Neuron (in vitro differentiated cells): ENCODE data around the gene ATXN2.
A peak's percentile ranks its signal among the peaks of the same experiment; 100 is the strongest.

ENCODE experiments used
- H2AFZ ChIP-seq: one replicate; pipeline ENCODE4 v1.6.1; 2013; ENCODE audit warnings: low read depth, mild to moderate bottlenecking, inconsistent platforms, low read length, moderate library complexity
- H3K27me3 ChIP-seq: one replicate; pipeline ENCODE4 v1.6.1; 2013; ENCODE audit warnings: low read length; ENCODE audit not compliant: insufficient read depth
- H3K36me3 ChIP-seq: one replicate; pipeline ENCODE4 v1.6.1; 2013; ENCODE audit warnings: low read length; ENCODE audit not compliant: insufficient read depth
- H3K4me1 ChIP-seq: one replicate; pipeline ENCODE4 v1.6.1; 2013; ENCODE audit warnings: low read length; ENCODE audit not compliant: insufficient read depth
- H3K4me3 ChIP-seq: 2 replicates; pipeline ENCODE4 v1.5.1; 2013; ENCODE audit warnings: mild to moderate bottlenecking, low read length, moderate library complexity
- H3K9me3 ChIP-seq: one replicate; pipeline ENCODE4 v1.6.1; 2013; ENCODE audit warnings: low read length

The ATXN2 gene

DNA sequence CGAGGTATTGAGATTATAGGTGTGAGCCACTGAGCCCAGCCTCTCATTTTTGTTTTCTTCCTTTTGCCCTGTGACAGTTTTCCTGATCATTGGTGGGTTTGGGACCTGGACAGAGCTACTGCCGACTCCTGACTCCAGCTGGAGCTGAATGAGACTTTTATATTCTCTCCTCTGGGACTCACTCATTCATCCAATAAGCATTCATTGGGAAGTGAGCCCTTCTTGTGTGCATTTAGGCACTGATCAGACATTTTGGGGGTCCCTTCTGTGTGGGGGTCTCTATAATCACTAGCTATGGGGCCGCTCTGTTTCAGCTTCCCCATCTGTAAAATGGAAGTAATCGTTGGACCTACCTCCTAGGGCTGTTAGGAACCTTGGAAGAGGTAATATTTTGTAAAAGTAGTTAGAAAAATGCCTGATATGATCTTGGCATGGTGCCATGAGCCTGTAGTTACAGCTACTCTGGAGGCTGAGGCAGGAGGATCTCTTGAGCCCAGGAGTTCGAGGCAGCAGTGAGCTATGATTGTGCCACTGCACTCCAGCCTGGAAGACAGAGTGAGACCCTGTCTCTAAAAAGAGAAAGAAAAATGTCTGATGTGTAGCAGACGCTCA, 186.2 kb downstream of the ATXN2 start:
- Histone ChIP-seq H3K36me3 (no peaks in the 10 kb centered on the region), H2AFZ (no peak overlapping the region), H3K4me3 (no peak overlapping the region), H3K9me3 (no peaks in the 10 kb centered on the region), H3K27me3 (no peaks in the 10 kb centered on the region), H3K4me1 (peaks cover 30% of the 10 kb centered on the region)

DNA sequence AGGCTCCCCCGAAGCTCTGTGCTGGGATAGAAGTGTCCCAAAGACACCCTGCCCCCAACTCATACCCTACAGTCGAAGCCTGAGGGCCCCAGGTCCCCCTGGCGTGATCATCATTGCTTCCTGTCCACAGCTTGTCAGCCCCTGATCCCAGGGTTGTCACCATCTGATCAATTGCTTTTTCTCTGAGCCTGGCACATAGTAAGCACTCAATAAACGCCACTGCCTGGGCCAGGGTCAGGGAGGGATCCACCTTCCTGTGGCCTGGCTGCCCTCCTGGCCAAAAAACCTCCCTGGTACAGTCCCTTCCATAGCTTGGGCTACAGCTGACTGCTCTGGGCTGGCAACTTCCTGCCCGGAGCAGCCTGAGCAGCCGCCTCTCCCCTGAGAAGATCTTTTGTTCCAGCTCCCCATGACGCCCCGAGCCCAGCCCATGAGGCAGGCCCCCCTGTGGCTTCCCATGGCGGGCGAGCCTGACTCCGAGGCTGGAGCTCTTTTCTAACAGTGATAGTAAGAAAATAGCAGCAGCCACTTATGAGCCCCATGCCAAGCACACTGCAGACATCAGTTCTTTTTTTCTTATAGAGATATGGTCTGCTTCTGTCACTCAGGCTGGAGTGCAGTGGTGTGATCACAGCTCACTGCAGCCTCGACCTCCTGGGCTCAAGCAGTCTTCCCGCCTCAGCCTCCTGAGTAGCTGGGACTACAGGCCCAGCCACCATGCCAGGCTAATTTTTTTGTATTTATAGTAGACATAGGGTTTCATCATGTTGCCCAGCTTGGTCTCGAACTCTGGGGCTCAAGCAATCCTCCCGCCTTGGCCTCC, 186.9 kb downstream of the ATXN2 start:
- H3K4me3 ChIP-seq, result no peak overlapping the region
- no peaks in the 10 kb centered on the region for H3K36me3 ChIP-seq
- H3K9me3 ChIP-seq, result no peaks in the 10 kb centered on the region
- no peaks in the 10 kb centered on the region for H3K27me3 ChIP-seq
- no peak overlapping the region for H2AFZ ChIP-seq
- peaks cover 36% of the 10 kb centered on the region for H3K4me1 ChIP-seq

GRCh38 chr12:111411185-111411764, 187.8 kb downstream of the ATXN2 start:
- Histone ChIP-seq H3K4me1 (peaks cover 45% of the 10 kb centered on the region), H2AFZ (no peak overlapping the region), H3K36me3 (no peaks in the 10 kb centered on the region), H3K27me3 (no peaks in the 10 kb centered on the region), H3K9me3 (no peaks in the 10 kb centered on the region), H3K4me3 (no peak overlapping the region)

DNA sequence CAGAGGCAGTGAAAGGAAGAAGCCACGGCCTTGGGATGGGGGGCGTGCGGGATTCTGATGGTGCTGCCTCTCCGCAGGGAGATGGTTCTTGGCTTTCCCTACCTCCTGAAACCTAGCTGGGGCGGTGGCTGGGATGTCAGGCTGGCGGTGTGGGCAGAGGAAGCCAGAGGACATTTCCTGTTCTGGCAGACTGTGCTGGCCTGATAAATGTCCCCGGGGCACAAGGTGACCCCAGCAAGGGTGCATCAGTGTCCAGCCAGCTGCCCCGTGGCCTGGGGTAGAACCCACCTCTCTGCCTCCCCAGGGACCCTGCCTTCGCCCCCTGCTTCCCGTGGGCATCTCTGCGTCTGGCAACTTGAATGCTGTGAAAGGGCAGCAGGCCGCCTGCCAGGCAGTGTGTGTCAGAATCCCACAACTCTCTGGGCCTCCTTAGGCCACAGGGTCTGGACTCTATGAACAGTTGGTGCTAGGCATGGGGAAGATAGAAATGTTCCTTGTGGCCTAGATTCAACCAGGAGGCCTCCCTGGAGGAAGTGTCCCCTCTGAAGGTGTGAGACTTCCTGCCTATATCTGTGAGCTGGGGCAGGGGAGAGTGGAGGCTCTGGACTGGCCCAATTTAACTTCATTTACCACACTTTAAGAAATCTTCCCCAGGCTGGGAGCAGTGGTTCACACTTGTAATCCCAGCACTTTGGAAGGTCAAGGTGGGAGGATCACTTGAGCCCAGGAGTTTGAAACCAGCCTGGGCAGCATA, 188.5 kb downstream of the ATXN2 start:
- H3K27me3 ChIP-seq, result no peaks in the 10 kb centered on the region
- peaks cover 47% of the 10 kb centered on the region for H3K4me1 ChIP-seq
- no peak overlapping the region for H3K4me3 ChIP-seq
- no peaks in the 10 kb centered on the region for H3K36me3 ChIP-seq
- no peaks in the 10 kb centered on the region for H3K9me3 ChIP-seq
- H2AFZ ChIP-seq, result no peak overlapping the region

- Histone ChIP-seq H3K9me3 (no peaks in the 10 kb centered on the region), H2AFZ (no peak overlapping the region), H3K4me1 (peaks cover 47% of the 10 kb centered on the region), H3K27me3 (no peaks in the 10 kb centered on the region), H3K36me3 (no peaks in the 10 kb centered on the region), H3K4me3 (no peak overlapping the region)
Measured at GRCh38 chr12:111409780-111410430, 189.2 kb downstream of the ATXN2 start.

GRCh38 chr12:111409403-111409779, 189.7 kb downstream of the ATXN2 start:
- no peaks in the 10 kb centered on the region for H3K9me3 ChIP-seq
- peaks cover 47% of the 10 kb centered on the region for H3K4me1 ChIP-seq
- no peak overlapping the region for H2AFZ ChIP-seq
- no peak overlapping the region for H3K4me3 ChIP-seq
- no peaks in the 10 kb centered on the region for H3K27me3 ChIP-seq
- no peaks in the 10 kb centered on the region for H3K36me3 ChIP-seq

GRCh38 chr12:111408686-111409402, 190.3 kb downstream of the ATXN2 start:
- no peak overlapping the region for H2AFZ ChIP-seq
- H3K4me3 ChIP-seq, result no peak overlapping the region
- H3K36me3 ChIP-seq, result no peaks in the 10 kb centered on the region
- H3K27me3 ChIP-seq, result peaks cover 3% of the 10 kb centered on the region
- H3K9me3 ChIP-seq, result no peaks in the 10 kb centered on the region
- H3K4me1 ChIP-seq, result peaks cover 47% of the 10 kb centered on the region

DNA sequence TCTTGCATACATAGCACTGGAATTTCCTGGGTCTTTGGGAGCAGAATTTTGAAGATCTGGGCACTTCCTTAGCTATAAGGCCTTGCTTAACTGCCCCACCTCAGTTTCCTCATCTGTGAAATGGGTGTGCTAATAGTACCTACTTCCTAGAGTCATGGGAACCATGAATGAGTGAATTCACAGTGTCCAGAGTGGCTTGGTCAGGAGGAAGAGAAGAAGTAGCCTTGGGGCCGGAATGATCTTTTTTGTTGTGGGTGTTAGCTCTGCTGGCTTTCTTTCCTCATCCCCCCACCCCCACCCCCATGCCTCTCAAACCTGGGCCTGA, 191.0 kb downstream of the ATXN2 start:
- peaks cover 3% of the 10 kb centered on the region for H3K27me3 ChIP-seq
- H3K9me3 ChIP-seq, result no peaks in the 10 kb centered on the region
- H2AFZ ChIP-seq, result no peak overlapping the region
- no peak overlapping the region for H3K4me3 ChIP-seq
- no peaks in the 10 kb centered on the region for H3K36me3 ChIP-seq
- peaks cover 44% of the 10 kb centered on the region for H3K4me1 ChIP-seq

GRCh38 chr12:111407377-111408115, 191.6 kb downstream of the ATXN2 start:
- peak overlapping the region; percentile 87 for H2AFZ ChIP-seq
- H3K4me1 ChIP-seq, result peaks cover 39% of the 10 kb centered on the region
- H3K36me3 ChIP-seq, result no peaks in the 10 kb centered on the region
- no peaks in the 10 kb centered on the region for H3K9me3 ChIP-seq
- peaks cover 3% of the 10 kb centered on the region for H3K27me3 ChIP-seq
- peak overlapping the region; percentile 60 for H3K4me3 ChIP-seq

DNA sequence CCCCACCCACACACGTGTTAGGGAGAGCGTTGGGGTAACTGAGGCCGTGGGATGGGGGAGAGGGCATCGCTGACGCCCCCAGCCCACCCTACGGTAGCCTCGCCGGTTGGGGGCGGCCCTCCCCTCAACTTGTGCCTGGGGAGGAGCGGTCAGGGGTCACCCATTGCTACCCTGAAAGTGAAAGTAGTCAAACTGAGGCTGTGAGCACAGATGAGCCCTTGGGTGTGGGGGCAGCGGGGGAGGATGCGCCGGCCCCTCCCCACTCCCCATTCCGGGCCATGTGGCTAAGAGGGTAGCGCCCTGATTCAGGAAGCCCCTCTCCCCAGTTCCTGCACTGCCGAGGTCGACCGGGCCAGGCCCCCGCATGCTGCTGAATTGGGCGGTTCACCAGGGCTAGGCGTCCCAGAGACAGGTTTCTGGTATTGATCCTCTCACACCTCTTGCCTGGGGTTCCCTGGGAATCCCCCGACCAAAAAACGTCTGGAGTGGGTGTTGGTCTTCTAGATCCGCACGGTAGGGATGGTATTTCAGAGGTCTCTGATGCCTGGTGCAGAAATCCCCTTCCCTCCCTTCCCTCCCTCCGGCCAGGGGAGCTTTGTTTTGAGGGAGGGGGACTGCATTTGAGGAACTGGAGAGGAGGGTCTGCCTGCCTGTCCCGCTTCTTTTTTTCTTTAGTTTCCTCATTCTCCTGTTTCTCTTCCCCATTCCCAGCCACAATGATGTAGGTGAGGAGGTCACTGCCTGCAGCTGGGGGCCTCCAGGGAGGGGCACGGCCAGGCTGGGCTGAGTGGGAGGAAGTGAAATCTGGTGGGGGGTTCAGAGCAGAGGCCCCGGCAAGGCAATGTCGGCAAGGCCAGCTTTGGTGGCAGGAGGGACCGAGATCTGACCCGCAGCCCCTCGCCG, 192.4 kb downstream of the ATXN2 start:
- Histone ChIP-seq H3K4me3 (peak overlapping the region; percentile 60), H3K4me1 (peaks cover 32% of the 10 kb centered on the region), H3K27me3 (peaks cover 3% of the 10 kb centered on the region), H3K9me3 (no peaks in the 10 kb centered on the region), H3K36me3 (no peaks in the 10 kb centered on the region), H2AFZ (peak overlapping the region; percentile 87)

GRCh38 chr12:111405859-111406473, 193.1 kb downstream of the ATXN2 start, which contains the start of gene SH2B3:
SH2B3 (plus strand) TSS chr12:111405923; CDS start chr12:111418146, 12,223 bp downstream.
- Histone ChIP-seq H3K9me3 (no peaks in the 10 kb centered on the region), H3K27me3 (peaks cover 3% of the 10 kb centered on the region), H3K4me1 (peaks cover 32% of the 10 kb centered on the region), H3K36me3 (no peaks in the 10 kb centered on the region), H2AFZ (peak within 1 kb of the TSS; percentile 87), H3K4me3 (peak within 1 kb of the TSS; percentile 60)
